Activated CD4-positive, CD25-positive, alpha-beta regulatory T cell treated with anti-CD3 and anti-CD28 coated beads, Interleukin-2, amount 50 U/mL, for 72 hours (primary cell): ENCODE results near the gene DDX43.
"Not testable (repeated sequence)": the region's sequence is repeated elsewhere in the genome, so short reads cannot be mapped to it uniquely, and the experiment has no call there.

Experiments
- DNase-seq: peaks from one replicate; pipeline ENCODE4 v3.0.0; 2021

DDX43 gene

GRCh38 chr6:73394577-73395354 is at the start of gene DDX43:
DDX43 (plus strand) TSS chr6:73394828; CDS start chr6:73394906, 78 bp downstream.
- peak; percentile 47 for DNase-seq

- DNase-seq, result no peak
These were observed 46.0 kb upstream of the DDX43 start for GRCh38 chr6:73348550-73349204.

- DNase-seq, result no peak
These were observed 45.3 kb upstream of the DDX43 start for GRCh38 chr6:73349311-73349710.

DNA sequence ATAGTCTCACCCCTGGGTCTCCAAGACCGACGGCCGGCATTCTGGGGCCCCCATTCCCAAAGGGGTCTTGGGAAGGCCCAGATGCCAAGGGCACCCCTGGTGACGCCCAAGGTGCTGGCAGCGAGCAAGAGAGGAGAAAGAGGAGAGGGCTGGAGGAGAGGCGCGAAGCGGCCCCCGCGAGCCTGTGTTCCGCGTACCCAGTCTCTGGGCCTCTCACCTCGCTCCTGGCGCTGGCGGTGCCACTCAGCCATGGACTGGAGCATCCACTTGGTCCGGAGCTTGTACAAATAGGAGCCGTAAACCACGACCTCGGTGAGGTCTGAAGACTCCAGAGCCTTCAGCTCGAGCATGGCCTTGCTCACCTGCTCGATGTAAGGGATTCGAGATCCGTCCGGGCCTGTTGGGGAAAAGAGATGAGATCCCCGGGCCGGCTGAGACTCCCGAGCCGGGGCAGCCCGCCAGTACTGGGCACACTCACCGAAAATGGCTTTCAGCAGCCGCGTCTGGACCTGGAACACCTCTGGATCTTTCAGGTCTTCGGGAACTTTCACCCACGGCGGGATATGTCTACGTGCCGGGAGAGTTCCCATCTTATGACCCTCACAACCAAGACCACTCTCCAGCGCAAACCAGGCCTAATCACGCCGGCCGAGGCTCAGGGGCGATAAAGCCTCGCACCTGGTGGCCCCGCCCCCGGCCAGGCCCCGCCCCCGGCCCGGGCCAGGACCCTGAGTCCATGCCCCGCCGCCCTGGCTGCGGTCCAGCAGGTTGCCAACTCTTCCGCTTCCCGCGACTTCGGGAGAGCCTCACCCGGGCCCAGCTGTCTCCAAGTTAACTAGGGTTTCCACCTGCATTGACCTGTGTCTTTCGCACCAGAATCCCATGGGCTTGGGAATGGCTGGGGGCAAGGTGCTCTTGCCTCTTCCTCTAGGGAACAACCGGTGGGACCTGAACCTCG is 40.7 kb upstream of the DDX43 start, which contains the start of gene DPPA5:
Gene DPPA5, minus strand, starts transcription at position 641 of the 958 bp plus-strand sequence. Its CDS starts 51 bp downstream, at position 590.
- no peak for DNase-seq

GRCh38 chr6:73362358-73362757 is 32.3 kb upstream of the DDX43 start, which contains the start of gene KHDC3L:
KHDC3L (plus strand) TSS chr6:73362658; CDS start chr6:73362730, 72 bp downstream.
- DNase-seq, result no peak

DNA sequence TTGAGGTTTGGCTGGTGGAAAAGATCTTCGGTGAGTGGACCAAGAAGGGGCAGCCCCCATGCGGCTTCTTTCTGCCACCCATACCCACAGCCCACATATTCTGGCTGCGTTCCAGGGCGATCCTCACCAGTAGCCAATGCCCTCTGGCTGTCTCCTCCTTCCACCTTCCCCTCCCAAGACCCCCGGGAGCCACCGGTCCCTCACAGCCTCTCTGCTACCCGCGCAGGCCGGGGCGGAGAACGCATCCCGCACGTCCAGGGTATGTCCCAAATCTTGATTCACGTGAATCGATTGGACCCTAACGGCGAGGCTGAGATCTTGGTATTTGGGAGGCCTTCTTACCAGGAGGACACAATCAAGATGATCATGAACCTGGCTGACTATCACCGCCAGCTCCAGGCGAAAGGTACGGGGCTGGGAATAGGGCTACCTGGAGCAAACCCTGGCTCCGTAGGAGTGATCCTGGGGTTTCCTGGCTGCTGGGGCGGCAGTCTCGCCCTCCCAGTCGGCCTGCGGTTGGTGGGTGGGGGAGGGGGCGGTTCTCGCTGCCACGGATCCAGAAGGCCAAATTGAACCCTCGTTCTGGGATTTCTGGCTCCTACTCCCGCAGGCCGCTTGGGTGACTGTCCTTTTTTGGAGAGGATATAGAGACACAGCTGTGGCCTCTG is 31.6 kb upstream of the DDX43 start:
- no peak for DNase-seq

DNA sequence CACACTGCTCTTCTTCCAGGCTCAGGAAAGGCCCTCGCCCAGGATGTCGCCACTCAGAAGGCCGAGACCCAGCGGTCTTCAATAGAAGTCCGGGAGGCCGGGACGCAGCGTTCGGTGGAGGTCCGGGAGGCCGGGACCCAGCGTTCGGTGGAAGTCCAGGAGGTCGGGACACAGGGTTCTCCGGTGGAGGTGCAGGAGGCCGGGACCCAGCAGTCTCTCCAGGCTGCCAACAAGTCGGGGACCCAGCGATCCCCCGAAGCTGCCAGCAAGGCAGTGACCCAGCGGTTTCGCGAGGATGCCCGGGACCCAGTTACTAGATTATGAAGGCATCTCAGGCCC is 31.1 kb upstream of the DDX43 start:
- DNase-seq, result no peak

- DNase-seq, result no peak
These were observed 30.5 kb upstream of the DDX43 start for GRCh38 chr6:73364121-73364520.

GRCh38 chr6:73364549-73364948 is 30.1 kb upstream of the DDX43 start:
- no peak for DNase-seq

GRCh38 chr6:73367761-73368355 is 26.8 kb upstream of the DDX43 start:
- no peak for DNase-seq

DNA sequence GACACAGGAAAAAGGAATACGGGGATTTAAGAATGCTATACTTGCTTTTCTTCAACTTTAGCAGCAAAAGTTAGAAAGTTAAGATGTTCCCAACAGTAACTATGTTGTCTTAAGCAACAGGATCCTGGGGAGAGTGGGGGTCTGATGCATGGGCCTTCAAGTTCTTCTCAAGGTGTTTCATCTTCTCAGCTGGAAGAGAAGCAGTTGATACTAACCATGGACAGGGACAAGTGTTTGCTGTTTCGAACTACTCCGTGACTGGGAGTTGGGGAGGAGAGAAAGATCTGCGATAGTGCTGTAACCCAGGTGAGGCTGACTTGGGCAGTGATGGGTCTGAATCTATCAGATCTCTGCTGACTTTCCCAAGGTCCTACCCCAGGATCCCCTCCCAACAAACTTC is 26.0 kb upstream of the DDX43 start:
- DNase-seq, result no peak

GRCh38 chr6:73369157-73369556 is 25.5 kb upstream of the DDX43 start:
- no peak for DNase-seq

DNA sequence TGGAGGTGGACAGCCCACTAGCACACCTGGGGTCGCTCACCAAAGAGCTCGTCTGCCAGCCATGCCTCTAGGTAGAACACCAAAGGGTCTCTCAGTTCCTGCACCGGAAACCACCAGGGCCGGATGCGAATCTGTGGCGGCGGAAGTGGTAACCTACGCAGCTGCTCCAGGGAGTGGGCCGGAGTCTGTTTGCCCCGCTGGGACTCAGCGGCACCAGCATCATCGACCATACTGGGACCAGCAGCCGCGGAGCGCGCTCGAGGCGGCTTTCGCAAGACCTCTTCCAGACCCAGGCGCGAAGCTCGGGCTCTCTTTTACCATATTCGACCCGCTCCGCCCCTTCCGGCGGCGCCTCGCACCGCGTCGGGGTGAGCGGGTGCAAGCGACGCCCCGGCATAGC is 25.1 kb upstream of the DDX43 start, which contains the start of gene OOEP:
Gene OOEP, minus strand, starts transcription at position 335 of the 400 bp plus-strand sequence. Its CDS starts 105 bp downstream, at position 230.
- no peak for DNase-seq

DNA sequence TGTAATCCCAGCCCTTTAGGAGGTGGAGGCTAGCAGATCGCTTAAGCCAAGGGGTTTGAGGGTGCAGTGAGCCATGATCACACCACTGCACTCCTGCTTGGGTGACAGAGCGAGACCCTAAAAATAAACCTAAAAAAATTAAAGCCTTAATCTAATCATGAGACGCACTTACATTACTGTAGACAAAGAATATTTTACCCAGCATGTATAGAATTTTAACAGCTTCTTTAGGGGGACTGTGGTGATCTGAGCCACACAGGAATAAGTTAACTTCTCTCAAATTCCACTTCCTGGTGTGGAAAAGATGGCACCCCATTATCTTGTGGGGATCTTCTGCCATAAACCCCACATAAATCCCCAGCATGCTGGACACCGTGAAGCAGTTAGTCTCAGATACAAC is 22.6 kb upstream of the DDX43 start:
- DNase-seq, result no peak

DNA sequence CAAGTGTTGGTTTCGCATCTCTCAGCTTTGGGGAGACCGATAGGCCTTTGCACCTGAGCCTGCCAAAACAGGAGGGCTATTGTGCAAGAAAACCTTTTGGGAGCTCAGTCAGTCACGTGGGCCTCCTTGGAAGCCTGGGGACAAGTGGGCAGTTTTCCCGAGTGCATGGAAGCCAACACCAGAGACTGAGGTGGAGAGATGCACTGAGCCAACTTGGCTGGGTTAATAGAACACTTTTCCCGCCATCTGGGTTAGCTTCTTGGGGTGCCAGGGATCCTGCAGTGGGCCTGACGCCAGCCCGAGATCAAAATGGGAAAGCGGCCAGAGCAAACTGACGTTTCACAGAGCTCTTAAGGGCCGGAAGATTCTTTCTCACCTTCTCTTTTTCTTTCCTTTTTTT is 22.1 kb upstream of the DDX43 start:
- no peak for DNase-seq

- DNase-seq, result no peak
These were observed 19.4 kb upstream of the DDX43 start for GRCh38 chr6:73375216-73375615.

DNA sequence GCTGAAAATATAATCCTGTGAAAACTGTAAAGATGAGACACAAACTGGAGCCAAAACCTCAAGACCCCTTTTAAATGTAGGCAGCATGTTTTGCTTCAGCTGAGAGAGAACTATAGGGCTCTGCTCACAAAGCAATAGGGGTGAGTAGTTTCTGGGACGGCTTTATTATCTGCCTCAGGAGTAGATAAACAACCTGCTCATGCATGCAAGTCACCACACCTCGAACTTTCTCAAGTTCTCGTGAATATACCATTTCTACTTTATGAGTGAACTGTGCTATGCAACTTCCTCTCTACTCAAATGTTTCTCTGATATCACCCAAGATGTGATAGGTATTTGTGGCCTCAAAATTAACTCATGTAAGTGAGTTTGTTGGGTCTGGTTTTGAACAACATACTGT is 17.4 kb upstream of the DDX43 start:
- no peak for DNase-seq

- DNase-seq, result not testable (repeated sequence)
These were observed 13.1 kb upstream of the DDX43 start for GRCh38 chr6:73381531-73381930.

GRCh38 chr6:73382462-73383113 is 12.0 kb upstream of the DDX43 start:
- DNase-seq, result no peak

GRCh38 chr6:73388433-73388799 is 6.2 kb upstream of the DDX43 start:
- DNase-seq, result no peak

DNA sequence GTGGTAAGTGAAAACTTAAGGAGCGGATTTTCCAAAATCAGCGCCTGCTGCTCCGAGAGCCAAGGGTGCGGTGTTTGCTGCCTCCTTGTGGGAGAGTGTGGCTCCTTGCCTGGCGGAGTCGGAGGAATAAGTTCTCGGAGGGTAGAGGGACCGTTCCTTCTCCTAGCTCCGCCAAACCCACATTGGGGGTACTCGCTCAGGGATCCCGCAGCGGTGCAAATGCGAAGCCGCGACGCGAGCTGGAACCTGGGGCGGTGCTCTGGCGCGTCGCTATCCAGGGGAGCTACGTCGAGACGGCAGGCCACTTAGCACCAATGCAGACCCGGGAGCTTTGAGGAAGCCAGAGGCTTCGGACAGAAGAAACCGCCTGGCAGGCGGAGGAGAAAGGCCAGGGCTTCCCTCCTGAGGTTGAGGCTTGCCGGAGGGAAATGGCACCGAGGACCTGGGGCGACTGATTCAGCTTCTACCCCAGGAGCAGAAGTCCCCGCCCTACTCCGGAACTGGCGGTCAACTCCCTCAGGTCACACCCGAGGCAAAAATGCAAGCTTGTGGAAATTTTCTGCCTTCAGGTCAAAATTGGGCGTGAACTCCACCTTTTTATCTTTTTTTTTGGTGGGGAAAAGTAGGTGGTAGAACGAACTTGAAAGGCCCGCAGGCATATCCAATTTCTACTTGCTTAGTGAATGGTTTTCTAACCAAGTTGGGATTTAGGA is 5.7 kb upstream of the DDX43 start:
- DNase-seq, result peak; percentile 59
